ENCODE measurements around the gene DAGLB. TPM values are rescaled to one million over a fixed set of nuclear protein-coding genes. Genes with fewer than 3 reads are reported as not detected.

DAGLB gene
- total and polyA plus RNA-seq, 10 of the 15 experiments (the other 5 are each of a cell fraction or from before 2014, with no cell fraction given), result 1.2 to 13.3 (median 10.1) TPM

GRCh38 chr7:6376820-6377219, 70.9 kb downstream of the DAGLB start:
- TF ChIP-seq MEF2B (IDR thresholded peaks at IDR 0.05; ENCODE audit: partially characterized antibody, poor library complexity, severe bottlenecking), result peak; percentile 77
- TF ChIP-seq LARP7 (IDR thresholded peaks at IDR 0.05), result no peak
- TF ChIP-seq CBFB (IDR thresholded peaks at IDR 0.05; ENCODE audit: low read depth), result no peak
- TF ChIP-seq RUNX3 (IDR thresholded peaks at IDR 0.05; ENCODE audit: low read length), result 0 out of 2 replicates have a peak, but pooled peaks have one; percentile 6
- TF ChIP-seq NR2C1 (IDR thresholded peaks at IDR 0.05), result no peak
- peaks cover 17% of the 10 kb centered on the region for H3K4me1 ChIP-seq (ENCODE audit: control insufficient read depth, insufficient read depth, low read length)
- no peak overlapping the region for H3K27ac ChIP-seq (ENCODE audit: control insufficient read depth, insufficient read depth)
- peak overlapping the region; percentile 44; the same call in 1 of the 2 replicates for H3K9ac ChIP-seq (ENCODE audit: control insufficient read depth, insufficient read depth, low read length)
- CTCF ChIA-PET, result no interaction called here
- H3K27me3 ChIP-seq (replicated peaks in 1 of 2; ENCODE audit: control insufficient read depth in 2 of 2, insufficient read depth in 2 of 2, low read length in 1 of 2), result no peaks in the 10 kb centered on the region
- peaks cover 72% of the 10 kb centered on the region for H3K79me2 ChIP-seq (ENCODE audit: control insufficient read depth, insufficient read depth, low read length)
- RAD21 ChIA-PET (ENCODE audit: unreplicated experiment), result interaction anchor here (0.8 kb wide), 1 partner anchor 10 kb away, joined by 3 read pairs; no protein-coding TSS in a partner anchor
- H3K36me3 ChIP-seq (ENCODE audit: control insufficient read depth in 2 of 2, insufficient read depth in 2 of 2, low read length in 1 of 2), result peaks cover 1 to 15% of the 10 kb centered on the region in 2 experiments; a peak in 2 of 4 replicates
- in situ Hi-C loops (cut with MboI) (no loop called here), intact Hi-C loops (cut with micrococcal nuclease; ENCODE audit: unreplicated experiment) (loop anchor here (2.0 kb wide), 1 partner anchor 16 kb away; no protein-coding TSS in a partner anchor)
- FAIRE-seq (no peak), DNase-seq (ENCODE audit: low read depth, low spot score) (no peak), ATAC-seq (0 out of 3 replicates have a peak, but pooled peaks have one; percentile 0)
- peak overlapping the region; percentile 58 for H3K4me3 ChIP-seq
- TSS peak; percentile 62 for BruUV-seq (replicated peaks)
- POLR2A ChIA-PET, result interaction anchor here (0.7 kb wide), 1 partner anchor 10 kb away, joined by 3 read pairs; no protein-coding TSS in a partner anchor
- peak overlapping the region; percentile 84 for H3K4me2 ChIP-seq (ENCODE audit: control insufficient read depth, insufficient read depth)
- H4K20me1 ChIP-seq (ENCODE audit: control insufficient read depth, insufficient read depth), result peaks cover 3% of the 10 kb centered on the region; the same call in 1 of the 2 replicates
- no peaks in the 10 kb centered on the region; the same call in 2 of the 3 replicates for H3K9me3 ChIP-seq (replicated peaks; ENCODE audit: control insufficient read depth, insufficient read depth, low read length)
- 28% methylated on average over 7 of the region's 7 CpGs for WGBS (ENCODE audit: insufficient coverage, insufficient replicate concordance, low lambda C conversion rate, missing lambda C conversion rate)
- H2AFZ ChIP-seq (ENCODE audit: control insufficient read depth, low read depth, low read length), result no peak overlapping the region
- SMC1A ChIA-PET (ENCODE audit: uncharacterized antibody, unreplicated experiment), result interaction anchor here (1.0 to 1.1 kb wide), 2 partner anchors 9 to 56 kb away, joined by 3 to 4 read pairs; no protein-coding TSS in a partner anchor

- POLR2A ChIA-PET, result interaction anchor here (0.6 kb wide), 1 partner anchor 12 kb away, joined by 4 read pairs; no protein-coding TSS in a partner anchor
These were observed 72.2 kb downstream of the DAGLB start for GRCh38 chr7:6375348-6376101.

More at GRCh38 chr7:6375348-6376101, 72.2 kb downstream of the DAGLB start:
- CTCF ChIA-PET, result no interaction called here
- DNase-seq (ENCODE audit: low read depth, low spot score) (no peak), FAIRE-seq (no peak), ATAC-seq (peak; percentile 3)
- in situ Hi-C loops (cut with MboI), result no loop called here
- SMC1A ChIA-PET (ENCODE audit: uncharacterized antibody, unreplicated experiment), result interaction anchor here (1.0 kb wide), 1 partner anchor 10 kb away, joined by 3 read pairs; no protein-coding TSS in a partner anchor
- no peaks in the 10 kb centered on the region; the same call in 2 of the 3 replicates for H3K9me3 ChIP-seq (replicated peaks; ENCODE audit: control insufficient read depth, insufficient read depth, low read length)
- H2AFZ ChIP-seq (ENCODE audit: control insufficient read depth, low read depth, low read length), result no peak overlapping the region
- RAD21 ChIA-PET (ENCODE audit: unreplicated experiment), result no interaction called here
- H4K20me1 ChIP-seq (ENCODE audit: control insufficient read depth, insufficient read depth), result peaks cover 3% of the 10 kb centered on the region; the same call in 1 of the 2 replicates
- H3K4me2 ChIP-seq (ENCODE audit: control insufficient read depth, insufficient read depth), result peak overlapping the region; percentile 90
- H3K4me1 ChIP-seq (ENCODE audit: control insufficient read depth, insufficient read depth, low read length), result peaks cover 10% of the 10 kb centered on the region
- no peaks in the 10 kb centered on the region for H3K27me3 ChIP-seq (replicated peaks in 1 of 2; ENCODE audit: control insufficient read depth in 2 of 2, insufficient read depth in 2 of 2, low read length in 1 of 2)
- peak overlapping the region; percentile 86 for H3K9ac ChIP-seq (ENCODE audit: control insufficient read depth, insufficient read depth, low read length)
- BruUV-seq (replicated peaks), result TSS peak; percentile 82
- peaks cover 59% of the 10 kb centered on the region for H3K79me2 ChIP-seq (ENCODE audit: control insufficient read depth, insufficient read depth, low read length)
- WGBS (ENCODE audit: insufficient coverage, insufficient replicate concordance, low lambda C conversion rate, missing lambda C conversion rate), result 5% methylated on average over 23 of the region's 23 CpGs
- peak overlapping the region; percentile 78 for H3K27ac ChIP-seq (ENCODE audit: control insufficient read depth, insufficient read depth)
- intact Hi-C loops (cut with micrococcal nuclease; ENCODE audit: unreplicated experiment), result loop anchor here (2.0 kb wide), 1 partner anchor 17 kb away; no protein-coding TSS in a partner anchor
- TF ChIP-seq NR2C2 (IDR thresholded peaks at IDR 0.05; ENCODE audit: borderline replicate concordance, control insufficient read depth, insufficient read length, low read depth), result no peak
- TF ChIP-seq FOXM1 (IDR thresholded peaks at IDR 0.05; ENCODE audit: low read depth, low read length), result 0 out of 2 replicates have a peak, but pooled peaks have one; percentile 6
- TF ChIP-seq RUNX3 (IDR thresholded peaks at IDR 0.05; ENCODE audit: low read length), result 0 out of 2 replicates have a peak, but pooled peaks have one; percentile 4
- TF ChIP-seq MLLT1 (IDR thresholded peaks at IDR 0.05), result 0 out of 2 replicates have a peak, but pooled peaks have one; percentile 31
- TF ChIP-seq TCF3 (IDR thresholded peaks at IDR 0.05; ENCODE audit: borderline replicate concordance, insufficient read depth, low read depth, low read length), result no peak
- 0 out of 2 replicates have a peak, but pooled peaks have one; percentile 5 for TF ChIP-seq PML (IDR thresholded peaks at IDR 0.05; ENCODE audit: low read length)
- TF ChIP-seq IRF5 (IDR thresholded peaks at IDR 0.05; ENCODE audit: borderline replicate concordance), result no peak
- peak overlapping the region; percentile 83 for H3K4me3 ChIP-seq
- H3K36me3 ChIP-seq (ENCODE audit: control insufficient read depth in 2 of 2, insufficient read depth in 2 of 2, low read length in 1 of 2), result peaks cover 1 to 12% of the 10 kb centered on the region in 2 experiments; a peak in 2 of 4 replicates
